IMR-90 (cell line): ENCODE results near the gene FNIP2. TPM values are rescaled to one million over a fixed set of nuclear protein-coding genes. Genes with fewer than 3 reads are reported as not detected.

Source experiments
- ATAC-seq: fragments of 200-7000 bp; cut with Tn5 transposase; 2 replicates; pipeline ENCODE4 v1.9.1; 2020; ENCODE audit warnings: low read depth, mild to moderate bottlenecking, moderate library complexity
- BruUV-seq: library from RNA; stranded (reverse); fragments of 400-500 nt; replicated peaks from 2 replicates; lab custom pipeline; 2021; lab: Mats Ljungman, UMichigan
- CTCF ChIA-PET: fragments of 300-600 bp; formaldehyde crosslinking; extraction: SDS; loops from one replicate; lab custom pipeline; 2021; ENCODE audit warnings: antibody characterized with exemption; lab: Yijun Ruan, JAX
- POLR2A ChIA-PET: fragments of 300-600 bp; sonication (Branson Sonifier 250); formaldehyde crosslinking; loops from one replicate; lab custom pipeline; 2022; ENCODE audit warnings: antibody characterized with exemption; ENCODE audit not compliant: unreplicated experiment; lab: Charles Lee
- DNase-seq: peaks from one replicate; pipeline ENCODE4 v3.0.0; 2013
- H2AFZ ChIP-seq: replicated peaks from 2 replicates; pipeline ENCODE3; 2013; ENCODE audit warnings: low read length, mild to moderate bottlenecking; ENCODE audit not compliant: poor library complexity
- H2AK5ac ChIP-seq: 2 replicates; pipeline ENCODE4 v1.6.1; 2013; ENCODE audit warnings: low read depth, low read length, inconsistent platforms
- H2AK9ac ChIP-seq: replicated peaks from 2 replicates; pipeline ENCODE3; 2013; ENCODE audit warnings: mild to moderate bottlenecking, low read depth, low read length, moderate library complexity; ENCODE audit not compliant: poor library complexity
- H2BK120ac ChIP-seq: 2 replicates; pipeline ENCODE4 v1.6.1; 2013; ENCODE audit warnings: low read depth, low read length, inconsistent platforms
- H2BK15ac ChIP-seq: 3 replicates; pipeline ENCODE4 v1.6.1; 2013; ENCODE audit warnings: low read depth, low read length, inconsistent platforms
- H2BK20ac ChIP-seq: 2 replicates; pipeline ENCODE4 v1.6.1; 2013; ENCODE audit warnings: low read depth, mild to moderate bottlenecking, inconsistent platforms, low read length, moderate library complexity
- H2BK5ac ChIP-seq: 2 replicates; pipeline ENCODE4 v1.6.1; 2013; ENCODE audit warnings: mild to moderate bottlenecking, low read depth, low read length, inconsistent platforms; ENCODE audit not compliant: poor library complexity, severe bottlenecking
- H3K14ac ChIP-seq: replicated peaks from 2 replicates; pipeline ENCODE4 v1.6.1; 2013; ENCODE audit warnings: low read depth, low read length, inconsistent platforms
- H3K18ac ChIP-seq: 2 replicates; pipeline ENCODE4 v1.6.1; 2013; ENCODE audit warnings: low read depth, low read length, control low read depth
- H3K23ac ChIP-seq: 2 replicates; pipeline ENCODE4 v1.6.1; 2013; ENCODE audit warnings: low read depth, low read length, inconsistent platforms
- H3K27ac ChIP-seq: 2 replicates; pipeline ENCODE4 v1.5.1; 2013; ENCODE audit warnings: mild to moderate bottlenecking, control low read depth, low read length; ENCODE audit not compliant: insufficient read depth
- H3K27me3 ChIP-seq: 2 replicates; pipeline ENCODE4 v1.6.1; 2013; ENCODE audit warnings: low read length; ENCODE audit not compliant: control insufficient read depth, insufficient read depth
- H3K36me3 ChIP-seq: 2 replicates; pipeline ENCODE4 v1.6.1; 2013; ENCODE audit warnings: low read length, mixed read lengths; ENCODE audit not compliant: control insufficient read depth, insufficient read depth
- H3K4ac ChIP-seq: 2 replicates; pipeline ENCODE4 v1.6.1; 2013; ENCODE audit warnings: low read depth, low read length, inconsistent platforms
- H3K4me1 ChIP-seq: 2 replicates; pipeline ENCODE4 v1.6.1; 2013; ENCODE audit warnings: low read length, mixed read lengths; ENCODE audit not compliant: control insufficient read depth, insufficient read depth
- H3K4me2 ChIP-seq: 2 replicates; pipeline ENCODE4 v1.6.1; 2013; ENCODE audit warnings: low read depth, mild to moderate bottlenecking, control low read depth, low read length, moderate library complexity
- H3K4me3 ChIP-seq: 2 replicates; pipeline ENCODE4 v1.5.1; 2013; ENCODE audit warnings: low read depth, mild to moderate bottlenecking, control low read depth, low read length, moderate library complexity; ENCODE audit not compliant: insufficient read depth
- H3K56ac ChIP-seq: 2 replicates; pipeline ENCODE4 v1.6.1; 2013; ENCODE audit warnings: low read length, inconsistent platforms; ENCODE audit not compliant: insufficient read depth; ENCODE audit errors: extremely low read depth
- H3K79me1 ChIP-seq, 2 experiments: 2 replicates each; pipeline ENCODE4 v1.6.1; 2013; ENCODE audit warnings: low read length in 2 of 2, inconsistent platforms in 1 of 2, low read depth in 1 of 2
- H3K9ac ChIP-seq: 2 replicates; pipeline ENCODE4 v1.6.1; 2013; ENCODE audit warnings: low read depth, low read length, control low read depth
- H3K9me1 ChIP-seq: 2 replicates; pipeline ENCODE4 v1.6.1; 2013; ENCODE audit warnings: low read length, inconsistent platforms; ENCODE audit not compliant: insufficient read depth
- H3K9me3 ChIP-seq: 2 replicates; pipeline ENCODE4 v1.6.1; 2013; ENCODE audit warnings: low read length; ENCODE audit not compliant: control insufficient read depth, insufficient read depth
- H4K20me1 ChIP-seq: 2 replicates; pipeline ENCODE4 v1.6.1; 2013; ENCODE audit warnings: low read length, inconsistent platforms; ENCODE audit not compliant: insufficient read depth
- H4K5ac ChIP-seq: 2 replicates; pipeline ENCODE4 v1.6.1; 2013; ENCODE audit warnings: mild to moderate bottlenecking, low read depth, low read length, control low read depth
- H4K8ac ChIP-seq, 2 experiments: 2 replicates each; pipeline ENCODE4 v1.6.1; 2013; ENCODE audit warnings: low read depth in 2 of 2, low read length in 2 of 2, control low read depth in 1 of 2, inconsistent platforms in 1 of 2
- H4K91ac ChIP-seq: 2 replicates; pipeline ENCODE4 v1.6.1; 2013; ENCODE audit warnings: low read depth, low read length, inconsistent platforms; ENCODE audit not compliant: insufficient read depth
- MAFK ChIP-seq: IDR thresholded peaks from 2 replicates; pipeline ENCODE4 v1.6.1; 2012; ENCODE audit warnings: low read depth, low read length, improper control_type of control experiment
- RCOR1 ChIP-seq: IDR thresholded peaks from 2 replicates; pipeline ENCODE4 v1.6.1; 2012; ENCODE audit warnings: mild to moderate bottlenecking, low read length, improper control_type of control experiment; ENCODE audit not compliant: insufficient replicate concordance
- USF2 ChIP-seq: fragments of 150-350 bp; IDR thresholded peaks from 2 replicates; pipeline ENCODE4 v1.6.1; 2017; ENCODE audit warnings: mild to moderate bottlenecking, antibody characterized with exemption, low read length, low read depth
- WGBS, 2 experiments: methylation state at CpG; one replicate each; pipeline versions ENCODE4 v1.1.5 to v1.1.7; 2013; ENCODE audit warnings: missing lambda C conversion rate in 2 of 2; ENCODE audit not compliant: insufficient read length in 1 of 2; ENCODE audit errors: extremely low coverage in 2 of 2; 5-methylcytosine and 5-hydroxymethylcytosine counted together
- dilution Hi-C: fragments of 300-500 bp; cut with HindIII; formaldehyde crosslinking; loops from one replicate; pipeline ENCODE4 v1.14.3; 2018; ENCODE audit warnings: low sequenced_read_pairs; ENCODE audit not compliant: unreplicated experiment
- in situ Hi-C: fragments of 300-500 bp; cut with MboI; formaldehyde crosslinking; loops from 3 replicates; pipeline ENCODE4 v1.14.3; 2019; ENCODE audit warnings: low sequenced_read_pairs, inconsistent platforms, mixed read lengths
- intact Hi-C: fragments of 100-400 bp; cut with micrococcal nuclease; formaldehyde crosslinking; loops from 2 replicates; pipeline ENCODE4 v1.10.0; 2022
- polyA plus RNA-seq, 3 experiments: library from polyadenylated mRNA; depleted of rRNA; stranded (reverse); fragments of >200 nt; gene quantifications; 2 replicates each; pipeline ENCODE4 v1.2.3, GENCODE V29; 2012; ENCODE audit warnings: low replicate concordance in 1 of 3
- total RNA-seq: library from RNA; depleted of rRNA; stranded (reverse); fragments of >200 nt; gene quantifications from 2 replicates; pipeline ENCODE4 v1.2.3, GENCODE V29; 2012

FNIP2 gene
- total and polyA plus RNA-seq, 2 of the 4 experiments (the other 2 are of a cell fraction): 4.7 to 24.6 TPM

GRCh38 chr4:158847535-158847934 is 78.7 kb downstream of the FNIP2 start:
- POLR2A ChIA-PET: no interaction called here
- Histone ChIP-seq H3K9me1 (no peaks in the 10 kb centered on the region; the same call in 1 of the 2 replicates), H3K14ac (no peak overlapping the region), H4K91ac (no peak overlapping the region), H3K36me3 (peaks cover 6% of the 10 kb centered on the region), H2BK120ac (no peak overlapping the region), H4K5ac (no peak overlapping the region), H3K27ac (no peak overlapping the region), H2BK5ac (no peak overlapping the region), H2AK9ac (no peak overlapping the region), H3K56ac (no peak overlapping the region), H3K4me3 (no peak overlapping the region), H4K8ac (no peak overlapping the region), H3K4ac (no peak overlapping the region), H3K23ac (no peak overlapping the region), H3K79me1 (peaks cover 0 to 3% of the 10 kb centered on the region in 2 experiments; a peak in 2 of 4 replicates), H3K9ac (no peak overlapping the region), H3K9me3 (no peaks in the 10 kb centered on the region), H3K4me1 (peaks cover 2% of the 10 kb centered on the region; the same call in 1 of the 2 replicates), H2BK20ac (no peak overlapping the region), H3K27me3 (no peaks in the 10 kb centered on the region), H2AK5ac (no peak overlapping the region), H3K4me2 (no peak overlapping the region), H2AFZ (no peak overlapping the region), H4K20me1 (no peaks in the 10 kb centered on the region), H3K18ac (no peak overlapping the region), H2BK15ac (no peak overlapping the region)
- no TSS peak for BruUV-seq
- no peak for TF ChIP-seq RCOR1
- no peak for TF ChIP-seq MAFK
- TF ChIP-seq USF2: no peak
- in situ Hi-C loops (loop anchor here (5.0 to 25.0 kb wide), 2 partner anchors 120 to 585 kb away; no protein-coding TSS in a partner anchor), intact Hi-C loops (no loop called here), dilution Hi-C loops (no loop called here)
- CTCF ChIA-PET: no interaction called here
- ATAC-seq (no peak), DNase-seq (no peak)
- WGBS, 2 experiments: 88% methylated on average over 1 of the region's 4 CpGs; no CpG with 5 or more reads in 1 of the 2 experiments
